H1 (cell line): ENCODE data around the gene MSL3B. TPM values are rescaled to one million over a fixed set of nuclear protein-coding genes. Genes with fewer than 3 reads are reported as not detected.

Experiments
- polyA plus RNA-seq, 7 experiments: library from polyadenylated mRNA; depleted of rRNA in 3 of 7; stranded (reverse) in 5 of 7; unstranded in 2 of 7; fragments of >200 nt in 5 of 7; fragments of 200-250 nt in 2 of 7; gene quantifications; 1 replicate in 5 of 7; 2 replicates in 1 of 7; 4 replicates in 1 of 7; pipeline versions ENCODE4 v1.2.1 to v1.2.3, GENCODE V29; 2011 to 2013; ENCODE audit warnings: missing spikeins in 2 of 7, mixed read lengths in 2 of 7
- total RNA-seq: library from RNA; stranded (reverse); fragmentation: NEBNext Ultra II Directional; extraction: Animal tissue kit (Norgen Biotek cat#: 25700); gene quantifications from 2 replicates; pipeline ENCODE4 v1.2.1, GENCODE V29; 2021

Gene MSL3B

Other genes starting within 250 kb of the MSL3B start
- not detected in 2 replicates for gene UGT1A10, start 231.9 kb downstream of the MSL3B start, total RNA-seq
- gene UGT1A10, start 231.9 kb downstream of the MSL3B start, polyA plus RNA-seq (2011; rRNA removed), result not detected in 2 replicates
- not detected in 2 replicates for gene UGT1A9, start 196.5 kb downstream of the MSL3B start, total RNA-seq
- gene UGT1A9, start 196.5 kb downstream of the MSL3B start, polyA plus RNA-seq (2011; rRNA removed), result not detected in 2 replicates
- gene UGT1A7, start 186.5 kb downstream of the MSL3B start, total RNA-seq, result not detected in 2 replicates
- gene UGT1A7, start 186.5 kb downstream of the MSL3B start, polyA plus RNA-seq (2011; rRNA removed), result not detected in 2 replicates
- gene UGT1A6, start 175.5 kb downstream of the MSL3B start, total RNA-seq, result not detected in 2 replicates
- gene UGT1A6, start 175.5 kb downstream of the MSL3B start, polyA plus RNA-seq (2011; rRNA removed), result not detected in 2 replicates
- gene UGT1A5, start 155.5 kb downstream of the MSL3B start, total RNA-seq, result not detected in 2 replicates
- not detected in 2 replicates for gene UGT1A5, start 155.5 kb downstream of the MSL3B start, polyA plus RNA-seq (2011; rRNA removed)
- not detected in 2 replicates for gene UGT1A4, start 149.7 kb downstream of the MSL3B start, total RNA-seq
- not detected in 2 replicates for gene UGT1A4, start 149.7 kb downstream of the MSL3B start, polyA plus RNA-seq (2011; rRNA removed)
- gene UGT1A3, start 139.3 kb downstream of the MSL3B start, total RNA-seq, result not detected in 2 replicates
- not detected in 2 replicates for gene UGT1A3, start 139.3 kb downstream of the MSL3B start, polyA plus RNA-seq (2011; rRNA removed)
- not detected in 2 replicates for gene UGT1A1, start 108.1 kb downstream of the MSL3B start, total RNA-seq
- gene UGT1A1, start 108.1 kb downstream of the MSL3B start, polyA plus RNA-seq (2011; rRNA removed), result not detected in 2 replicates
- gene MROH2A, start 90.1 kb downstream of the MSL3B start, total RNA-seq, result not detected in 2 replicates
- gene MROH2A, start 90.1 kb downstream of the MSL3B start, polyA plus RNA-seq (2011; rRNA removed), result not detected in 2 replicates
- 56.6 and 60.5 TPM in 2 replicates for gene HJURP, start 13.9 kb downstream of the MSL3B start, total RNA-seq
- gene HJURP, start 13.9 kb downstream of the MSL3B start, polyA plus RNA-seq (2011; rRNA removed), result 39.3 and 49.3 TPM in 2 replicates
- gene TRPM8, start 49.0 kb upstream of the MSL3B start, total RNA-seq, result 0.54 TPM in 1 of 2 replicates, not detected in the other
- gene TRPM8, start 49.0 kb upstream of the MSL3B start, polyA plus RNA-seq (2011; rRNA removed), result 0.18 and 0.44 TPM in 2 replicates
- not detected in 2 replicates for gene SPP2, start 182.3 kb upstream of the MSL3B start, total RNA-seq
- not detected in 2 replicates for gene SPP2, start 182.3 kb upstream of the MSL3B start, polyA plus RNA-seq (2011; rRNA removed)